Hematopoietic multipotent progenitor cell (in vitro differentiated cells): ENCODE data around the gene HOXC10. TPM values are rescaled to one million over a fixed set of nuclear protein-coding genes. Genes with fewer than 3 reads are reported as not detected.

Experiments
- DNase-seq, 3 donors: peaks; one replicate each; pipeline ENCODE4 v3.0.0-alpha.2; 2011 to 2015; ENCODE audit warnings: low read depth in 2 of 3, low spot score in 2 of 3
- total RNA-seq: library from RNA; depleted of rRNA; stranded (reverse); fragments of >200 nt; gene quantifications from one replicate; pipeline ENCODE4 v1.2.3, GENCODE V29; 2012

HOXC10 gene
- total RNA-seq: not detected

DNA sequence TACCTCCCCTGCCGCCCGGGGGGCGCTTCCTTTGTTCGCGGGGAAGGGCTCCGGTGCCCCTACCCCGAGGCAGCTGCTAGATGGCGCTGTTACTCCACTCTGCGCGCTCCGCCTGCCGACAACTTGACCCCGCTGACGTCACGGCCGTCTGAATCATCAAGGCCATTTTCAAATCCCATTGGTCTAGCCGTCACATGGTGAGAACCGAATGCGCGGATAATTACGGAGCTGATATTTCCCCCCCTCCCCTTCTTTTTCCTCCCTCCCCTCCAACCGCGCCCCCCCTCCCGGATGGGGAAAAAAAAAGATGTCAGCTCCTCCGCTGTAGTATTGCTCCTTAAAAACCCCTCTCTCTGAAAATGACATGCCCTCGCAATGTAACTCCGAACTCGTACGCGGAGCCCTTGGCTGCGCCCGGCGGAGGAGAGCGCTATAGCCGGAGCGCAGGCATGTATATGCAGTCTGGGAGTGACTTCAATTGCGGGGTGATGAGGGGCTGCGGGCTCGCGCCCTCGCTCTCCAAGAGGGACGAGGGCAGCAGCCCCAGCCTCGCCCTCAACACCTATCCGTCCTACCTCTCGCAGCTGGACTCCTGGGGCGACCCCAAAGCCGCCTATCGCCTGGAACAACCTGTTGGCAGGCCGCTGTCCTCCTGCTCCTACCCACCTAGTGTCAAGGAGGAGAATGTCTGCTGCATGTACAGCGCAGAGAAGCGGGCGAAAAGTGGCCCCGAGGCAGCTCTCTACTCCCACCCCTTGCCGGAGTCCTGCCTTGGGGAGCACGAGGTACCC is at the start of gene HOXC10:
Gene HOXC10 (plus strand): TSS at position 246 of the 791 bp plus-strand sequence. CDS start 114 bp downstream, at position 360.
- DNase-seq: peak in 2 of 3 donors; percentile 88 to 90

DNA sequence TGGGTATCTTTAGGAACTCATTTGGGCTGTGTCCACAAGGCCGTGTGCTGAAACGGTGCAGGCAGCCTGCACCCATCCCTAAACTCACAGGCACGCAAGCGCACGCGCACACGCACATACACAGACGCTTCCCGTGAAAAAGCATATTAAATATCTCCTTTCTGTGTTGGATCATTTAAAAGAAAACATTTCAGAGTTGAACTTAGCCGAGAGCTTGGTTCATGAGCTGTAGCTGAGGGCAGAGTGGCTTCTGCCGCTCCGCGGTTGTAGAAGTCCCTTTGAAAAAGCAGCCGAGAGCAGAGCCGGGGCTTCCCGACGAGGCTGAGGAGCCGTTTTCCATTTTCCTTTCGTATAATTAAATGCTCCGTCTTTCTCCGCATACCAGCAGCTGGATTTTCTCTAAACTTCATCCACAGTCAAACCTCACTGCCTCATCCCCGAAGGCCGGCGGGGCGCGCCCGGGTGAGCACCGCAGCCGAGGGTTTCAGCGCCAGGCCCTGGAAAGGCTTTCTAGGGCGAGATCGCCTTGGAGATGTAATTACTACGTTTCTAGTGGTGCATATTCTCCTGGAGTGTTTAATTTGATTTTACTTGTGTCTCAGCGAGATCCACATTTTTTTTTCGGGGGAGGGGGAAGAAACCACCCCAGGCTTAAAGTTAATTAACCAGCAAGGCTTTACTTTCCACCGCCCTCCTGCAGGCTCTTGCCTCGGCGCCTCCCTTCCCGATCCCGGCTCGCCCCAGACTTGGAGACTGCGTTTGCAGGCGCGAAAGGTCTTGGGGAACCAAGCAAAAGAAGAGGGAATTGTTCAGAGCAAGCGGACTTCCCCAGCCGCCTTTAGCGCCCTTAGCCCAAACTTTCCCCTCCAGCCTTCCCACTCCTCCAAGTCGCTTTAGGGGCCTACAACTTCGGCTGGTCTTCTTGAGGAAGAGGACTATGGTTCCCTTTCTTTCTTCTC is 49.3 kb upstream of the HOXC10 start:
- no peak for DNase-seq

DNA sequence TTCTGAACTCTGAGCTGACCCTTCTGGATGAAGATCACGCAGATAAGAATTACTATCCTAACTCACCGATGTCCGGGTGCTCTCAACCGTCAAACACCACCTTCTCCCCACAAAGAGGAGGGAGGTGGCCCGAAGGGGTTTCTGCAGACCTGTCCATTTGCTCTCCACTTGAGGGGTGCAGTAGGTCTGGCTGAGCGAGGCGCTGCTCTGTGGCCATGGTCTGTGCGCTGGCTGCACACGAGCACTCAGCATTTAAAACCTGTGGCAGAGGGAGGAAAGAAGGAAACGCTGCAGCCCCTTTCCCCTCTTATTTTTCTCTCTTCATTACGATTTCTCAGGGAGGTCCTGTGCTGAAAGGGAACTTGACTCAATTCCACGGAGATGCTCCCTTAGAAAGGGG is 47.8 kb upstream of the HOXC10 start:
- no peak for DNase-seq

DNA sequence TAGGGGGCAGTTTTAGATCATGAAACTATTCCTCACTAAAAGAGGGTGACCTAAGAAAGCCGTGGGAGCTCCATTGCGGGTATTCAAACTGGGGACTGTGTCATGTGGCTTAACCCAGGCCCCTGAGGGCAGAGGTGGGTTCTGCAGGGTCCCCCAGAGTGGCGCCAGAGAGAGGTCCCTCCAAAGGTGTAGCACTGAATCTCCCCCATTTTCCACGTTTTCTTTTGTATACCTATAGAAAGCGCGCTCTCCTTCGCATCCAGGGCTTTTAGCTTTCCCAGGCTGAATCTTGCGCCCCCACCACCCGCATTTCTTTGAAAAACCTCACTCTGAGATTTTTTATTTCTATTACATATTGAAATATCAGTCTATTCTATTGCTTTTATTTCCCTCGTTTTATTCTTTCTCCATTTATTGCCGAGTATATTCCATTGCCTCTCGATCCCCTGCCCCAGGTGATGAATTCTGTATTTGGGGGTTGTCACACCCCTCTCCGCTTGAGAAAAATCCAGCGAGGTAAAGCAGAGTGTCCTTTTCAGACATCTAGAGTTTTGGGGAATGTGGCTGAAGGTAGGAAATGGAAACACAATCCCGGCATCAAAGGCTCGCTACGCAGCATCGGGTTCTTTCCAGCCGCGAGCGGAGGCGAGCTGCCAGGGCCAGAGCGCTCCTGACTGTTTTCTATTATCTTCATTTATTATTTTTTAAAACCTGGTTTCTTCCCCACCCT is 47.2 kb upstream of the HOXC10 start:
- no peak for DNase-seq

DNA sequence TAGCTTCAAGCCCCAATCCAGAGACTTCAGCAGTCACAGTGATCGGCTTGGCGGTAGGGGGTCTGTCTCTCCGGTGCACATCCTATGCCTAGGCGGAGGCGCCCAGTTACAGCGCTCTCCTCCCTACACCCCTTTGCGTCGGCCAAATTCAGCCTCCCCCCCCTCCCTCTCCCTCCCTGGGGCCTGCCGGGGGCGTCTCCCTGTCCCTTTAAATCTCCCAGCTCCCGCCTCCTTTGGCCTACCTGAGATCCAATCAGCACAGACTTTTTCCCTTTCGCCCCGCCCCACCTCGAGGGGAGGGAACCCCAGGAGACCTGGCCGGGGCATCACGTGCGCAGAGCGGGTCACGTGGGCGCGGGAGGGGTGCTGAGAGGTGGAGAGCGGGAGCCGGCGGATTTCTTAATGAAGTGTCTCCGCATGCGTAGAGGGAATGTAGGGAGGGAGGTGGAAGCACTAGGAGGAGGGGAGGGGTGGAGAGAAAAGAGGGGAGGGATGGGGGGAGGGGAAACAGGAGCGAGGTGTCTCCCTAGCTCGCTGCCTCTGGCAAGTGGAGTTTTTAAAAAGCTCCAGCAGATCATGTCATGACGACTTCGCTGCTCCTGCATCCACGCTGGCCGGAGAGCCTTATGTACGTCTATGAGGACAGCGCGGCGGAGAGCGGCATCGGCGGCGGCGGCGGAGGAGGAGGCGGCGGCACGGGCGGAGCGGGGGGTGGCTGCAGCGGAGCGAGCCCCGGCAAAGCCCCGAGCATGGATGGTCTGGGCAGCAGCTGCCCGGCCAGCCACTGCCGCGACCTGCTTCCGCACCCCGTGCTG is 46.4 kb upstream of the HOXC10 start, which contains the start of gene HOXC13:
Gene HOXC13 (plus strand): TSS at position 506 of the 815 bp plus-strand sequence. CDS start 76 bp downstream, at position 582.
- peak in 2 of 3 donors; percentile 52 to 54 for DNase-seq

DNA sequence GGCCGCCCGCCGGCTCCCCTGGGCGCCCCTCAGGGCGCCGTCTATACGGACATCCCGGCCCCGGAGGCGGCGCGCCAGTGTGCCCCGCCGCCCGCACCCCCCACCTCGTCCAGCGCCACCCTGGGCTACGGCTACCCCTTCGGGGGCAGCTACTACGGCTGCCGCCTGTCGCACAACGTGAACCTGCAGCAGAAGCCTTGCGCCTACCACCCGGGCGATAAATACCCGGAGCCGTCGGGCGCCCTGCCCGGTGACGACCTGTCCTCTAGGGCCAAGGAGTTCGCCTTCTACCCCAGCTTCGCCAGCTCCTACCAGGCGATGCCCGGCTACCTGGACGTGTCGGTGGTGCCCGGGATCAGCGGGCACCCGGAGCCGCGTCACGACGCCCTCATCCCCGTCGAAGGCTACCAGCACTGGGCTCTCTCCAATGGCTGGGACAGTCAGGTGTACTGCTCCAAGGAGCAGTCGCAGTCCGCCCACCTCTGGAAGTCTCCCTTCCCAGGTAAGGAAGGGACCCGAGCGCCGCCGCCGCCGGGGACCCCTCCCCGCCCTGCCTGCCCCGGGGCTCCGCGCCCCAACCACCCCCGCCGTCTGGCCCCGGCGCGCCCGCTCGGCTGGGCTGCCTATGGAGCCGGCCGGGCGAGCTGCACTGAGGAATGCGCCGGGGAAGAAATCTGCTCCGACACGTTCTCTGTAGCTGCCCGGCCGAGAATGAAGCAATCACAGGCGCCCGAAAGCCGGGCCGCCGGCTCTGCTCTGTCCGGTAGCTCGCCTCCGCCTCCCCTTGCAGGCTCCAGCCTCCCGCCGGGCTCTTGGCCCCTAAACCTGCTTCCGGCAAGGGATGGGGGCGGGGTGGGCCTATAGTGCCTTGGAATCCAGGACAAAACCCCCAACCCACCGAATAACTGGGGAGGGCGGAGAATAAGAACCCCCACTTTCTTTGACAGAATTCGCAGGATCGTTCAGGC is 45.5 kb upstream of the HOXC10 start:
- DNase-seq: no peak

DNA sequence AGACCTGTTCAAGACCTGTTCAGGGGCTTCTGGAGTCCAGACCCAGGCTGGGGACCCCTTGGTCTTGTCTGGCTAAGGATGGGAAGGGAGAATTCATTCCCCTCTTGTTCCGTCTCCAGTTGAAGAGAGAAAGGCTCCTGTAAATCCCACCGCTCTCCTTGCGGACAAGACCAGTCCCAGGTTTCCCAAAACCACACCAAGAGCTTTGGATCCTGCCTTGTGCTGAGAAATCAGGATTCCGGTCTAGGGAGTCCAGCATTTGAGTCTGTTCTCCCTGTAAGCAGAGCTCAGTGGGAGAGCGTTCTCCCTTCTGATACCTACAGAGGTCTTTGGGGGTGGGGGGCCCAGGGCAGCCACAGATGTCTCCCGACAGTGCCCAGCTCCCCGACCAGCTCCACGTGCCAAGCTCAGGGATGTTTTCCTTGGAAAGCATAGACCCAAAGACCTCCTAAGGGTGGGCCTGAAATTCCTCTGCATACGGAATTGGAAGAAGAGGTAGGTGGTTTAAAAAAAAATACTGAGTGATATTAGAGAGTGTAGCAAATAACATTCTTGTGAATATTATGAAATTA is 44.4 kb upstream of the HOXC10 start:
- DNase-seq: no peak

DNA sequence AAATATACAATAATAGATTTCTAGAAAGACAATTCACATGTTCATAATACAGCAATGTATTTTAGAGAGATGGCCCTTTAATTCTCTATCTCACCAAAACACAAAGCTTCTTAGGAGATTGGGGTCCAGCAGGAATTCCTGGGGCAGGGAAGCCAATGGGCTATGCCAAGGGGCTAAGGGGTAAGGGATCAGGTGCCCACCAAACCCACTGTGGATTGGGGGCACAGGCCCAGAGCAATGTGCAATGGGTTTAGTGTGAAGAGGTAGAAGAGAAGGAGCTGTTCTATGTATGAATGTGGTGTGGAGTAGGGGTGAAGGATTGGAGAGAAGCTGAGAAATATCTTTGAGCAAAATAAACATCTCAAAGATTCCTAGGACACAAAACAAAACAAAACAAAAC is 43.8 kb upstream of the HOXC10 start:
- DNase-seq: no peak

DNA sequence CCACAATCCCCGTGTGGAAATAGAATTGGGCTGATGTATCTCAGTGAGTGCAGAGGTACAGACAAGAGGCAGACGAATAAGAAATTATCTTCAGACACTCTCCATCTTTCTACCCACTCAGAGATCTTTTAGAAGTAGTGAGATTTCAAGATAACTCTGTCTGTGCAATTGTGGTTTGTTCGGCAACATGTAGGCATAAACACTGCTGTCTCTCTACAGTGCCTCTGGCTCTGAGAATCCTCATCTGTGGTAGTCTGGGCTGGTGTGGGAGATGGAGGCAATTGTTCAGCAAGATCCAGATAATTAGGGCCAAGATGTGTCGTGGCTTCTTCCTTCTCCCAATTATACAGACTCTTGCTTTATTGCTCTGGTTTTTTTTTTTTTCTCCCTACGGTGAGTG is 43.2 kb upstream of the HOXC10 start:
- no peak for DNase-seq

DNA sequence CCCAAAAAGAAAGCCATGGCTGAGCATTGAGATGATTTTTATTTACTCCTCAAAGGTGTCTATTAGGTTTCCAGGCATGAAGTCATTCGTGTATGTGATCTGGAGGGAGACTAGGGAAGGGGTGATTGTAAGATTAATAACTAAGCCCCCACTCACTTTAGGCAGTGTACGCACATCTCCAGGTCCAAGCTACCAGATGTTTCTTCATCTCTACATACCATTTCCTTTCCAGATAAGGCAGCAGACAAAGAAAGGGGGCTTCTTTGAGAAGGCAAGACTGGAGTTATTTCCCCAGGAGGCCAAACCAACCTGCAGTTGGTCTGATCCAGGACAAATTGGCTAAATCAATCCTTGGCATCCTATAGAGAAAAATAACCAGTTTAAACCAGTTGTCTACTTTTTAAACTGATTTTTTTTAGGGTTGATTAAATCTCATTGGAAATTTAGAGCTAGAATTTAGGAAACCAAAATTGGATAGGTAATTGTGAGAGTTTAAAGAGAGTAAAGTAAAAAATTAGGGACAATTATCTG is 42.4 kb upstream of the HOXC10 start:
- DNase-seq: no peak

DNA sequence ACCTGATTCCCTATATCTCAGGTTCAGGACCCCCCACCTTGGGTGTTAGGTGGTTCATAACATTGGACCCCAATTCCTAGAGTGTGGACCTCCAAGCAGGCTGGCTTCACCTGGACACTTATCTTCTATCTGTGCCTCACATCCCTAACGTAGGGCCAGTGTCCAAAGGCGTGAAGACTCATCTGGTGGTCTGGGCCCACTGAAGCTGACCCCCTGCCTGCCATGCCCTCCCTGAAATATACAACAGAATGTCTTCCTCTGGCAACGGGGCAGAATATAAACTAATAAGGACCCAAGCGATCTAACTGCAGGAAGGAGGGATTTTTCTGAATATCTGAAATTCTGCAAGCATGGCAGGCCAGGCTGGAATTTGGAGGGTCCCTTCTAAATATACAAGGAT is 40.7 kb upstream of the HOXC10 start:
- DNase-seq: no peak

DNA sequence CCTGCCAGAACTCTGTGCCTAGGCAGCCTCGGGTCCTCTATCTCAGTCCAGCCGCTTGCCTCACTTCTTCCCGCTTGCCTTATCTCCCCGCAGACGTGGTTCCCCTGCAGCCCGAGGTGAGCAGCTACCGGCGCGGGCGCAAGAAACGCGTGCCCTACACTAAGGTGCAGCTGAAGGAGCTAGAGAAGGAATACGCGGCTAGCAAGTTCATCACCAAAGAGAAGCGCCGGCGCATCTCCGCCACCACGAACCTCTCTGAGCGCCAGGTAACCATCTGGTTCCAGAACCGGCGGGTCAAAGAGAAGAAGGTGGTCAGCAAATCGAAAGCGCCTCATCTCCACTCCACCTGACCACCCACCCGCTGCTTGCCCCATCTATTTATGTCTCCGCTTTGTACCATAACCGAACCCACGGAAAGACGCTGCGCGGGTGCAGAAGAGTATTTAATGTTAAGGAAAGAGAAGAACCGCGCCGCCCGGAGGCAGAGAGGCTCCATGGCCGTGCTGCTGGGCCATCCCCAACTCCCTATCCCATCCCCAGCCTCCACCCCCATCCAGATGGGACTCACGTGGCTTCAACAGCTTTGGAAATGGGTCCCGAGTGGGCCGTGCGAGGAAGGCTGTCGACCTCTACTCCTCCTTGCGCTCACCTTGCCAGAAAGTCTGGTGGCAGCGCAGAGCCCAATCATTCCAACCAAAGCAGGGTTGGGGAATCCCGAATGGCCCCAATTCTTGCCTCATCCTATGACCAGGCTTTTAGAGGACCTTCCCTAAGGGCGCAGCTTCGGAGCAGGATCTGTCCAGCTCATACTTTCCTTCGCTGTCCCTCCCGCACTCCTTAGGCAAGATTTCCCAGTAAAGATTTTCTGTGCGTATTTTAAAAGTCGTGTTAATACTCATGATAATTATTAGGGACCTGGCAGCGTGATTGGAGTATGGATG is 39.8 kb upstream of the HOXC10 start:
- no peak for DNase-seq

DNA sequence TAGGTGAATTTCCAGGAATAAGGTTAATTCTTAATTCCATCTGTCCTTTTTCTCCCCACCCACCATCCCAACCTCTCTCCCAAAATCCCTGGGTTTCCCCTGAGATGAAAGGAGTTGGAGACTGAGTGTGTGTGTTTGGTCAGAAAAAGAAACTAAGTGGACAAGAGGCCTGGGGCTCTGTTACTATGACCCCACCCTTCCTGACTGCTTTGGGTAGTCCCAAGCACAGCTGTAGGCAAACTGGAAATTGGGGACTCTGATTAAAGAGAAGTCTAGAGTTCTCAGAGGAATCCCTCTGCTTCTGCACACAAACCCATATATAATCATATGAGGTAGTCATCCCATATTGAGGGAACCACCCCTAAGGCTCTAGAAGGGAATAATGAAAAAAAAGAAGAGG is 37.2 kb upstream of the HOXC10 start:
- no peak for DNase-seq

DNA sequence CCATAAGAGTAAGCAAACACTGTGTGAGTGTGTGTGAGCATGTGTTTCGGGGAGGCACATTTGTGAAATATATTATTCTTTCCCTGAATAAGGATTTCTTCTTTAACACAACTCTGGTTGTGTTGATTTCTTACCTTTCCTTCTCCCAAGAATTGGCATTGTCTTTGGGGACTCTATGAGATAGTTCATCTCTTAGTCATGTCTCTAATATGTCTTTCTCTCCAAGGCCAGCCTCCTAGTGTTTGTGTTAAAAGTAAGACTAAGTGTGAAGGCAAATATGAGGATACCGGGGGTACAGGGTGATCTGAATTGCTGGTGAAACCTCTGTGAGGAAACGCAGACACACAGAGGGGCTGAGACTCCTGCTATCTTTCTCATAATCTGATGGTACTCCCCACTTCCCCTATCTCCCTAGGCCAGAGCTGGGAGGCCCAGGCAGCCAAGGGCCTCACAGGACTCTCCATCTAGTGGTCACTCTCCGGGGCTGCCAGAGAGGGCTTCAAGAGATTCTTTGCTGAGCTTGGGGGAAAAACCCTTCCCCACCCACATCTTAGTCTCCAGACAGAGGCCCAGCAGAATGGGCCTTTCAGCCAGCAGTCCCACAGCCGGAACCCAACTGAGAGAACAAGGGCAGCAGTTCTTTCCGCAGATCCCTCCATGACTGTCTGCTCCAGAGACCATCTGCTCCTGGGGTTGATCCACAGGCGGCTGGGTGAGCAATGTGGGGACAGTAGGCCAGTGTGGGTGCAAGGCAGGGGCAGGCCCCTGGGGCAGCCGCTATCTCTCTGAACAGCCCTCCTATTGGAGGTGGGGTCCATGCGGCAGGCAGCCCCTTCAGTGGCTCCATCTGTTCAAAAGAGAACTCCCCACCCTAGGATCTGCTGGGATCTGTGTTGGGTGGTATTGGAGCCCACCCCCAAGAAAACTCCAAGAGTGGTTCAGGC is 36.0 kb upstream of the HOXC10 start:
- DNase-seq: no peak

DNA sequence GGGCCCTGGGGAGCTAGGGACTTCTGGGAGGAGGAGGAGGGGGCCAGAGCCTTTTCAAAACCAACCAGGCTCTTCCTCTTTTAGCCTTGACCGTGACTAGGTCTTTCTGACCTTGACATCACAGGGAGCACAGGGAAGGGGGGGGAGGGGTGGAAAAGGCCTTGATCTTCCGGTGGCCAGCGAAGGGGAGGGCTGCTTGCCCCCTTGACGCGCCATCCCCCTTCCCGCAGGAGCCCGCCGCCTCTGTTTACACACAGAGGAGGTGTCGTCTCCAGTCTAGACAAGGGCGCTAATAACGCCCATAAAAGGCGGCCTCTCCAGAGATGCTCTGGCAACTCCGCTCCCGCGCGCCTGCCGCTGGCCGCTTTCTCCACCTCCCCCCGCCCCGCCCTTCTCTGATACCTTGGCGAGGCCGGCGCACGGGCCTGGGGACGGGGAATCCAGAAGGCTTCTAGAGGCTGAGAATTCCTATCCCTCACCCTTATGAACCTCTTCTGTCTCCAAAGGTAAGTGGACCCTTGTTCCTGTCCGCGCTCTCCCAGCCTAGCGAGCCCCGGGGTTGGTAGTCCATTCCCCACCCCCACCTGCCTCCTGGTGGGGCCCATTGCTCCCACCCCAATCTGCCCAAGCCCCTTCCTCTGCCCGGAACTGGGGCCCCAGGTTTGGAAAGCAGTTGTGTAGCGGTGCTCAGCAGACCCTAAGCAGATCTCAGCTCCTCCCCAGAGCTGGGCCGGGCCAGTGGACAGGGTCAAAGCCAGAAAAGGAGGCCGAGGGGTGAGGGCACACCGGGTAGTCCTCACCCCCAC is 35.1 kb upstream of the HOXC10 start:
- DNase-seq: no peak
